Activated T-cell treated with anti-CD3 and anti-CD28 coated beads, Interleukin-2, amount 50 U/mL, for 4 hours (primary cell): ENCODE data around the gene MROH8. TPM values are rescaled to one million over a fixed set of nuclear protein-coding genes. Genes with fewer than 3 reads are reported as not detected.

ENCODE experiments used
- ATAC-seq, 2 donors: fragments of 200-7000 bp; cut with Tn5 transposase; one replicate each; pipeline ENCODE4 v1.10.0; 2021
- DNase-seq: peaks from one replicate; pipeline ENCODE4 v3.0.0-alpha.2; 2020
- H3K27me3 Mint-ChIP-seq: one replicate; pipeline ENCODE4 v1.8.0; 2021; ENCODE audit warnings: low read depth, mixed read lengths
- H3K36me3 Mint-ChIP-seq: one replicate; pipeline ENCODE4 v1.8.0; 2022; ENCODE audit warnings: mixed read lengths; ENCODE audit not compliant: insufficient read depth
- H3K4me1 Mint-ChIP-seq: one replicate; pipeline ENCODE4 v1.8.0; 2021; ENCODE audit warnings: low read depth, mixed read lengths
- H3K4me3 Mint-ChIP-seq: one replicate; pipeline ENCODE4 v1.8.0; 2021; ENCODE audit warnings: mild to moderate bottlenecking, moderate library complexity, mixed read lengths
- H3K9me3 Mint-ChIP-seq: one replicate; pipeline ENCODE4 v1.8.0; 2021; ENCODE audit warnings: mixed read lengths
- total RNA-seq, 3 donors: library from RNA; stranded (reverse); gene quantifications; one replicate each; pipeline ENCODE4 v1.2.1, GENCODE V29; 2021

MROH8 gene
- under 1 TPM; 0.30 to 0.61 (median 0.51) TPM for total RNA-seq

GRCh38 chr20:37178839-37179682, at the start of gene MROH8, which contains the start of gene RPN2:
Gene MROH8, minus strand, starts transcription at chr20:37179548.
Gene RPN2, plus strand, starts transcription at chr20:37179330. Its CDS starts 27 bp downstream, at chr20:37179357.
- H3K4me1 Mint-ChIP-seq: peaks cover 41% of the 10 kb centered on the region
- H3K9me3 Mint-ChIP-seq: no peaks in the 10 kb centered on the region
- H3K4me3 Mint-ChIP-seq: peak within 1 kb of the TSS; percentile 98
- DNase-seq: peak; percentile 90
- H3K36me3 Mint-ChIP-seq: peaks cover 7% of the 10 kb centered on the region
- peak; percentile 96 for ATAC-seq
- H3K27me3 Mint-ChIP-seq: no peaks in the 10 kb centered on the region

DNA sequence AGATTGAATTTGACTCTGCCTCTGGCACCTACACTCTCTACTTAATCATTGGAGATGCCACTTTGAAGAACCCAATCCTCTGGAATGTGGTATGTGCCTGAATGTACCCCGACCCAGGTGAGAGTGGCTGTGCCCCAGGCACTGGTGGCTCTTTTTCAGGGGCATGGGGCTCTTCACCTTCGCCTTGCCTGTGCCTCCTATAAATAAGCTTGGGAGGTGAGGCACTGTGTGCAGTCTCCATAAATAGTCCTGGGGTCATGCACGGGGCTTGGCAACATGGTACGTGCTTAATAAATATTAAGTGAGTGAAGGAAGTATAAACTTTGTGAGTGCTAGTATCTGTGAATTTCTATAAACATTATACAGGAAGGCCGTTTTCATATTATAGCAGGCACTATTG, 49.3 kb upstream of the MROH8 start:
- Mint-ChIP-seq H3K4me3 (no peak overlapping the region), H3K4me1 (no peaks in the 10 kb centered on the region), H3K9me3 (no peaks in the 10 kb centered on the region), H3K27me3 (no peaks in the 10 kb centered on the region), H3K36me3 (peaks cover 47% of the 10 kb centered on the region)
- no peak for DNase-seq
- ATAC-seq: no peak

- Mint-ChIP-seq H3K36me3 (peaks cover 49% of the 10 kb centered on the region), H3K9me3 (no peaks in the 10 kb centered on the region), H3K27me3 (no peaks in the 10 kb centered on the region), H3K4me3 (no peak overlapping the region), H3K4me1 (no peaks in the 10 kb centered on the region)
- DNase-seq: no peak
- ATAC-seq: no peak
These were observed 48.7 kb upstream of the MROH8 start for GRCh38 chr20:37228082-37228481.

DNA sequence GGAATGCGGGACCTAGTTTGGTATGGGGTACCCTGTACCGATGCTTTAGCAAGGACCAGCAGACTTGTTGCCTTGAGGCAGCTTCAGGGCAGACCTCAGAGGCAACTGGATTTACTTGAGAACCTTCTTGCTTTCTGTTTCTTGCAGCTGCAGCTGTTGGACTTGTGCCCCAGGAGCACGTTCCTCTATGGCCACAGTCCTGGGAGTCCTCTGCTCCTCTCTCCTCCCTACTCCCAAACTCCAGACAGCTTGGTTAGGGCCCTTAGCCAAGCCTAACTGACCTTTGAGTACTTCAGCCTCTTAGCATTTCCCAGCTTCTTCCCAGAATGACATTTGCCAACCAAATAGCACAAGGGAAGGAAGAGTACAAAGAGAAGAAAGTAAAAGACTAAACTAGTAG, 47.5 kb upstream of the MROH8 start:
- Mint-ChIP-seq H3K36me3 (peaks cover 47% of the 10 kb centered on the region), H3K4me1 (no peaks in the 10 kb centered on the region)

DNA sequence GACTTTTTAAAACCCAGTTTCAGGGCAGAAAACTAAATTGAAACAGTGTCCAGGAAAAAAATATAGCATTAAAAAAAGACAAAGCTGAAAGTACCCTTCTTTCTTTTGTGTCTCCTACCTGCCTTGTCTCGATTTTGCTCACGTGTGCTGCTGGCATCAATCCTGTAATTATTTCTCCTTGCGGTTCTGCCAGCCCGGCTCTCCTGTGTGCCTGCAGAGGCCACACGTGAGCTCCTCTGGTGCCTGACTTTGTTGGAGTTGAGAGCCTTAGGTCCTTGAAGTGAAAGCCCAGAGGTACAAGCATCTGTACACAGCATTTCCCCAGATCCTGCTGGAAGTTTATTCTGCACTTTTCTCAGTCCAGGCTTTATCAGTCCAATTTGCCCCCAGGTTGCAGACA, 45.8 kb upstream of the MROH8 start:
- no peaks in the 10 kb centered on the region for H3K9me3 Mint-ChIP-seq
- no peak overlapping the region for H3K4me3 Mint-ChIP-seq
- no peak for DNase-seq
- no peak for ATAC-seq
- H3K4me1 Mint-ChIP-seq: no peaks in the 10 kb centered on the region
- H3K27me3 Mint-ChIP-seq: no peaks in the 10 kb centered on the region
- H3K36me3 Mint-ChIP-seq: peaks cover 45% of the 10 kb centered on the region

More for the DNA sequence above, 47.5 kb upstream of the MROH8 start:
- Mint-ChIP-seq H3K9me3 (no peaks in the 10 kb centered on the region), H3K27me3 (no peaks in the 10 kb centered on the region), H3K4me3 (no peak overlapping the region)
- DNase-seq (no peak), ATAC-seq (no peak)

GRCh38 chr20:37223053-37223452, 43.7 kb upstream of the MROH8 start:
- no peak for DNase-seq
- no peak overlapping the region for H3K4me3 Mint-ChIP-seq
- peak in 1 of 2 donors; percentile 28 for ATAC-seq
- H3K36me3 Mint-ChIP-seq: peaks cover 45% of the 10 kb centered on the region
- H3K27me3 Mint-ChIP-seq: no peaks in the 10 kb centered on the region
- H3K4me1 Mint-ChIP-seq: no peaks in the 10 kb centered on the region
- H3K9me3 Mint-ChIP-seq: no peaks in the 10 kb centered on the region

- Mint-ChIP-seq H3K4me1 (no peaks in the 10 kb centered on the region), H3K27me3 (no peaks in the 10 kb centered on the region), H3K9me3 (no peaks in the 10 kb centered on the region), H3K4me3 (no peak overlapping the region), H3K36me3 (peaks cover 45% of the 10 kb centered on the region)
- ATAC-seq (no peak), DNase-seq (no peak)
These were observed 42.7 kb upstream of the MROH8 start for GRCh38 chr20:37222086-37222485.

- DNase-seq (no peak), ATAC-seq (no peak)
- Mint-ChIP-seq H3K9me3 (no peaks in the 10 kb centered on the region), H3K4me1 (no peaks in the 10 kb centered on the region), H3K27me3 (no peaks in the 10 kb centered on the region), H3K36me3 (peaks cover 43% of the 10 kb centered on the region), H3K4me3 (no peak overlapping the region)
These were observed 41.4 kb upstream of the MROH8 start for GRCh38 chr20:37220731-37221130.

DNA sequence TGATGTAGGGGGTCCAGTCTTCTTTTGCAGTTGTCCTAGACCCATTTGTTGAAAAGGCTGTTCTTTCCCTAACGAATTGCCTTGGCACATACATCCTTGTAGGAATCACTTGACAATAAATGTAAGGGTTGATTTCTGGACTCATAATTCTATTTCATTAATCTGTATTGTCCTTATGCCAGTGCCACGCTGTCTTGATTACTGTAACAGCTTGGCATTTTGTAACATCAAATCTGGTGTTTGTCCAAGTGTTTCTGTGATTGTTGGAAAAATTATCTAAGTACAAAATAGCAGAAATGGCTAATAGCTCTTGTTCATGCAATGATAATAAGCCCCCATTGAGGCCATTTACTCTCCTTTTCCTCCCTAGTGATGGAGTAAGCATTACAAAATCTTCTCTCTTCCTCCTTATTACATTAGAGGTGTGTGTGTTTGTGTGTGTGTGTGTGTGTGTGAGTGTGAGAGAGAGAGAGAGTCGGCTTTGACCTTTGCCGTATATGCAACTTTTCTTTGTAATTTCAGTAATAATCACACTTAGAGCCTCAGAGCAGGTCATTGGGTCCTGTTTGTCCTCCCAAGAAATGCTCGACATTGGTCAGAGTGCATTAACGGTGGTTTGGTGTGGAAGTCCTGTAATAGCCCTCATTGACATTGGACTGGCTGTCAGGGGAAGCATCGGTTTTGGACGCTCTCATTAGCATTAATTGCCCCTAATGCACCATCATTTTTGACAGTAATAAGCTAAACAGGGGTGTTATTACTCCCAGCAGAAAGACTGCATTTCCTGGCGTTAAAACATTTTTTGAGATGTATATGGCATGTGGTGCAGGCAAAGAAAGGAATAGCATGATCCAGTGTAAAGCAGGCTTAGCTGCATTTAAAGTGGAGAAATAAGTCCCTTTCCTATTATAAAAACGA, 40.7 kb upstream of the MROH8 start:
- H3K36me3 Mint-ChIP-seq: peaks cover 41% of the 10 kb centered on the region

DNA sequence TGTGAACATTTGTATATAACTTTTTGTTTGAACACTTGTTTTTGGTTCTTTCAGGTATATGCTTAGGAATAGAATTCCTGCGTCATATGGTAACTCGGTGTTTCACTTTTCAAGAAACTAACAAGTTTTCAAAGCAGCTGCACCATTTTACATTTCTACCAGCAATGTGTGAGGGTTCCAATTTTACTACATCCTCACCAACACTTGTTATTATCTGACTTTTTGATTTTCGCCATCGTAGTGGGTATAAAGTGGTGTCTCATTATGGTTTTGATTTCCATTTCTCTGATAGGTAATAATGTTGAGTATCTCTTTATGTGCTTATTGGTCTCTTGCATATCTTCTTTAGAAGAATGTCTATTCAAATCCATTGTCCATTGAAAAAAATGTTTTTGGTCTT, 39.6 kb upstream of the MROH8 start:
- Mint-ChIP-seq H3K4me3 (no peak overlapping the region), H3K27me3 (no peaks in the 10 kb centered on the region), H3K4me1 (no peaks in the 10 kb centered on the region), H3K36me3 (peaks cover 39% of the 10 kb centered on the region), H3K9me3 (no peaks in the 10 kb centered on the region)
- DNase-seq: no peak
- ATAC-seq: no peak

More for the DNA sequence above, 40.7 kb upstream of the MROH8 start:
- Mint-ChIP-seq H3K9me3 (no peaks in the 10 kb centered on the region), H3K4me3 (no peak overlapping the region), H3K4me1 (no peaks in the 10 kb centered on the region), H3K27me3 (no peaks in the 10 kb centered on the region)
- DNase-seq: no peak
- no peak for ATAC-seq

- ATAC-seq: no peak
- Mint-ChIP-seq H3K9me3 (no peaks in the 10 kb centered on the region), H3K27me3 (no peaks in the 10 kb centered on the region), H3K4me1 (no peaks in the 10 kb centered on the region), H3K36me3 (peaks cover 37% of the 10 kb centered on the region), H3K4me3 (no peak overlapping the region)
- DNase-seq: no peak
These were observed 39.1 kb upstream of the MROH8 start for GRCh38 chr20:37218441-37218840.

GRCh38 chr20:37209661-37210314, 30.4 kb upstream of the MROH8 start:
- Mint-ChIP-seq H3K27me3 (no peaks in the 10 kb centered on the region), H3K4me3 (no peak overlapping the region), H3K9me3 (no peaks in the 10 kb centered on the region), H3K36me3 (peaks cover 47% of the 10 kb centered on the region), H3K4me1 (no peaks in the 10 kb centered on the region)
- ATAC-seq (no peak), DNase-seq (no peak)

GRCh38 chr20:37209193-37209592, 29.8 kb upstream of the MROH8 start:
- ATAC-seq (no peak), DNase-seq (no peak)
- no peaks in the 10 kb centered on the region for H3K9me3 Mint-ChIP-seq
- no peaks in the 10 kb centered on the region for H3K4me1 Mint-ChIP-seq
- H3K36me3 Mint-ChIP-seq: peaks cover 48% of the 10 kb centered on the region
- no peak overlapping the region for H3K4me3 Mint-ChIP-seq
- H3K27me3 Mint-ChIP-seq: no peaks in the 10 kb centered on the region

- Mint-ChIP-seq H3K4me1 (no peaks in the 10 kb centered on the region), H3K9me3 (no peaks in the 10 kb centered on the region), H3K4me3 (no peak overlapping the region), H3K36me3 (peaks cover 43% of the 10 kb centered on the region), H3K27me3 (no peaks in the 10 kb centered on the region)
- DNase-seq: no peak
- ATAC-seq: no peak
These were observed 27.8 kb upstream of the MROH8 start for GRCh38 chr20:37207171-37207570.
